B cell (primary cell): ENCODE data around the gene HRC. TPM values are rescaled to one million over a fixed set of nuclear protein-coding genes. Genes with fewer than 3 reads are reported as not detected.

ENCODE experiments used
- ATAC-seq: fragments of 200-7000 bp; cut with Tn5 transposase; one replicate; pipeline ENCODE4 v1.10.0; 2021; ENCODE audit warnings: low read depth, mild to moderate bottlenecking, moderate number of reproducible peaks, moderate library complexity
- CTCF ChIA-PET: fragments of 350-600 bp; sonication (Branson Sonifier 250); formaldehyde crosslinking; loops from one replicate; lab custom pipeline; 2021; ENCODE audit warnings: antibody characterized with exemption, inconsistent platforms; lab: Charles Lee
- POLR2A ChIA-PET: fragments of 350-600 bp; sonication (Branson Sonifier 250); formaldehyde crosslinking; loops from one replicate; lab custom pipeline; 2021; ENCODE audit warnings: antibody characterized with exemption; lab: Charles Lee
- DNase-seq: peaks from one replicate; pipeline ENCODE4 v3.0.0; 2013
- H2AFZ ChIP-seq: 2 replicates; pipeline ENCODE4 v1.6.1; 2012; ENCODE audit warnings: mild to moderate bottlenecking, low read depth, low read length; ENCODE audit not compliant: insufficient read depth, poor library complexity, severe bottlenecking
- H3K27ac ChIP-seq, 2 donors: 1 replicate in 1 of 2; 2 replicates in 1 of 2; pipeline ENCODE4 v1.5.1; 2012 to 2013; ENCODE audit warnings: low read length in 2 of 2, mild to moderate bottlenecking in 2 of 2, moderate library complexity in 1 of 2
- H3K27me3 ChIP-seq, 4 experiments: fragments of 200-600 bp in 1 of 4; sonication (generic) in 1 of 4; replicated peaks in 1 of 4; 1 replicate in 2 of 4; 2 replicates in 2 of 4; pipeline versions ENCODE4 v1.6.1 to v1.7.0; 2013 to 2016; ENCODE audit warnings: low read length in 3 of 4, mild to moderate bottlenecking in 2 of 4, mixed read lengths in 1 of 4, moderate library complexity in 1 of 4; ENCODE audit not compliant: insufficient read depth in 4 of 4, control insufficient read depth in 3 of 4; ENCODE audit errors: control extremely low read depth in 1 of 4
- H3K36me3 ChIP-seq, 2 experiments: replicated peaks in 1 of 2; 1 replicate in 1 of 2; 2 replicates in 1 of 2; pipeline versions ENCODE4 v1.6.1 to v1.7.1; 2013; ENCODE audit warnings: low read length in 1 of 2; ENCODE audit not compliant: insufficient read depth in 2 of 2, control insufficient read depth in 1 of 2; ENCODE audit errors: control extremely low read depth in 1 of 2, extremely low read depth in 1 of 2
- H3K4me1 ChIP-seq, 2 donors: fragments of 200-600 bp in 1 of 2; sonication (generic) in 1 of 2; 1 replicate in 1 of 2; 2 replicates in 1 of 2; pipeline versions ENCODE4 v1.5.1 to v1.6.1; 2013 to 2017; ENCODE audit warnings: low read length in 2 of 2; ENCODE audit not compliant: control insufficient read depth in 2 of 2, insufficient read depth in 2 of 2
- H3K4me2 ChIP-seq: replicated peaks from 2 replicates; pipeline ENCODE3; 2012; ENCODE audit warnings: mild to moderate bottlenecking, low read depth, low read length; ENCODE audit not compliant: poor library complexity, severe bottlenecking
- H3K4me3 ChIP-seq, 5 experiments: fragments of 200-600 bp in 1 of 5; sonication (generic) in 1 of 5; 1 replicate in 3 of 5; 2 replicates in 2 of 5; pipeline versions ENCODE4 v1.5.1 to v1.7.0; 2011 to 2016; ENCODE audit warnings: low read length in 4 of 5, mild to moderate bottlenecking in 4 of 5, low read depth in 2 of 5, control low read depth in 1 of 5, moderate library complexity in 1 of 5; ENCODE audit not compliant: insufficient read depth in 1 of 5; ENCODE audit errors: control extremely low read depth in 1 of 5, extremely low read depth in 1 of 5
- H3K79me2 ChIP-seq: fragments of 200-600 bp; sonication (generic); one replicate; pipeline ENCODE4 v1.6.0; 2016; ENCODE audit warnings: low read length; ENCODE audit not compliant: control insufficient read depth, insufficient read depth
- H3K9ac ChIP-seq: fragments of 200-600 bp; sonication (generic); 2 replicates; pipeline ENCODE4 v1.6.1; 2017; ENCODE audit warnings: mild to moderate bottlenecking, low read length, moderate library complexity
- H3K9me3 ChIP-seq, 3 donors: one replicate each; pipeline versions ENCODE4 v1.6.1 to v1.7.1; 2013; ENCODE audit warnings: low read length in 2 of 3; ENCODE audit not compliant: control insufficient read depth in 2 of 3, insufficient read depth in 1 of 3; ENCODE audit errors: control extremely low read depth in 1 of 3
- H4K20me1 ChIP-seq: 2 replicates; pipeline ENCODE4 v1.6.0; 2012; ENCODE audit warnings: mild to moderate bottlenecking, low read length; ENCODE audit not compliant: insufficient read depth, control insufficient read depth, poor library complexity, severe bottlenecking
- H3K27ac Mint-ChIP-seq: one replicate; pipeline ENCODE4 v1.8.0; 2021; ENCODE audit warnings: mixed read lengths
- H3K27me3 Mint-ChIP-seq: one replicate; pipeline ENCODE4 v1.8.0; 2021; ENCODE audit warnings: mixed read lengths
- H3K4me1 Mint-ChIP-seq: one replicate; pipeline ENCODE4 v1.8.0; 2021; ENCODE audit warnings: mixed read lengths
- H3K4me3 Mint-ChIP-seq: one replicate; pipeline ENCODE4 v1.8.0; 2021; ENCODE audit warnings: mixed read lengths
- H3K9me3 Mint-ChIP-seq: one replicate; pipeline ENCODE4 v1.8.0; 2022; ENCODE audit warnings: mixed read lengths; ENCODE audit not compliant: insufficient read depth
- EZH2 ChIP-seq: IDR thresholded peaks from 2 replicates; pipeline ENCODE4 v1.6.1; 2012; ENCODE audit warnings: borderline replicate concordance, low read depth, mild to moderate bottlenecking, moderate library complexity, low read length; ENCODE audit not compliant: insufficient read depth, poor library complexity, severe bottlenecking
- WGBS: methylation state at CpG from one replicate; pipeline ENCODE4 v1.1.5; 2013; ENCODE audit warnings: missing lambda C conversion rate; ENCODE audit not compliant: insufficient coverage; 5-methylcytosine and 5-hydroxymethylcytosine counted together
- intact Hi-C: fragments of 100-400 bp; cut with micrococcal nuclease; formaldehyde crosslinking; loops from one replicate; pipeline ENCODE4 v1.10.0; 2022
- polyA plus RNA-seq: library from polyadenylated mRNA; depleted of rRNA; stranded (reverse); fragments of >200 nt; gene quantifications from 2 replicates; pipeline ENCODE4 v1.2.3, GENCODE V29; 2012
- total RNA-seq, 2 donors: library from RNA; stranded (reverse); fragments of 120-200 nt in 1 of 2; gene quantifications; 1 replicate in 1 of 2; 2 replicates in 1 of 2; pipeline versions ENCODE4 v1.2.3 to v1.2.4, GENCODE V29; 2013 to 2022
- TF ChIP-seq, protein P1 (sequence below): fragments of 200-600 bp; IDR thresholded peaks from one replicate; pipeline ENCODE4 v1.8.0; 2022; ENCODE audit warnings: antibody characterized with exemption, mild to moderate bottlenecking

Gene HRC
- total and polyA plus RNA-seq, 2 donors (not counting 1 experiment from before 2014, with no cell fraction given), result not detected

DNA sequence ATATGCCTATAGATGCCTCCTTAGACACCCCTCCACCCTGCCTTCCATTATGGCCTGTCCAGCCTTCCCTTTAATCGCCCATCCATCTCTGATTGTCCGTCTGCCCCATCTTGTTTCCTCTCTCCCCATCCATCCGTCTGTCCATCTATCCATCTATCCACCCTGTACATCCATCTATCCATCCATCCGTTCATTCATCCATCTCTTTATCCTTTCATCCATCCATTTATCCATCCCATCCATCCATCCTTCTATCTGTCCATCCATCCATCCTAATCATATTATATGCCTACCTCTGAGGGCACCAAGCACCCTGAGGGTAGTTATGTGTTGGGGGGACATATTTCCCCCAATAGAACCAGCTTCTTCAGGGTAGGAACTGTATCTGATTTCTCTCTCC is 25.5 kb upstream of the HRC start:
- 93% methylated on average over 4 of the region's 4 CpGs for WGBS
- peaks cover 5% of the 10 kb centered on the region for H3K27me3 Mint-ChIP-seq
- Histone ChIP-seq H3K4me3 (no peak overlapping the region), H3K27ac (no peak overlapping the region), H3K27me3 (peaks cover 0 to 7% (median 0%) of the 10 kb centered on the region in 4 experiments), H3K4me2 (no peak overlapping the region), H3K79me2 (no peaks in the 10 kb centered on the region), H3K36me3 (no peaks in the 10 kb centered on the region), H3K9ac (no peak overlapping the region), H3K9me3 (peaks cover 0 to 30% (median 4%) of the 10 kb centered on the region in 3 donors), H3K4me1 (peaks cover 0 to 3% of the 10 kb centered on the region in 2 donors), H2AFZ (no peak overlapping the region), H4K20me1 (no peaks in the 10 kb centered on the region)
- CTCF ChIA-PET, result no interaction called here
- intact Hi-C loops, result no loop called here
- no peak for ATAC-seq
- no peak overlapping the region for H3K4me3 Mint-ChIP-seq
- TF ChIP-seq, protein P1, sequence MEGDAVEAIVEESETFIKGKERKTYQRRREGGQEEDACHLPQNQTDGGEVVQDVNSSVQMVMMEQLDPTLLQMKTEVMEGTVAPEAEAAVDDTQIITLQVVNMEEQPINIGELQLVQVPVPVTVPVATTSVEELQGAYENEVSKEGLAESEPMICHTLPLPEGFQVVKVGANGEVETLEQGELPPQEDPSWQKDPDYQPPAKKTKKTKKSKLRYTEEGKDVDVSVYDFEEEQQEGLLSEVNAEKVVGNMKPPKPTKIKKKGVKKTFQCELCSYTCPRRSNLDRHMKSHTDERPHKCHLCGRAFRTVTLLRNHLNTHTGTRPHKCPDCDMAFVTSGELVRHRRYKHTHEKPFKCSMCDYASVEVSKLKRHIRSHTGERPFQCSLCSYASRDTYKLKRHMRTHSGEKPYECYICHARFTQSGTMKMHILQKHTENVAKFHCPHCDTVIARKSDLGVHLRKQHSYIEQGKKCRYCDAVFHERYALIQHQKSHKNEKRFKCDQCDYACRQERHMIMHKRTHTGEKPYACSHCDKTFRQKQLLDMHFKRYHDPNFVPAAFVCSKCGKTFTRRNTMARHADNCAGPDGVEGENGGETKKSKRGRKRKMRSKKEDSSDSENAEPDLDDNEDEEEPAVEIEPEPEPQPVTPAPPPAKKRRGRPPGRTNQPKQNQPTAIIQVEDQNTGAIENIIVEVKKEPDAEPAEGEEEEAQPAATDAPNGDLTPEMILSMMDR, result no peak
- TF ChIP-seq EZH2, result no peak
- POLR2A ChIA-PET, result no interaction called here
- no peak overlapping the region for H3K27ac Mint-ChIP-seq
- no peak for DNase-seq
- H3K9me3 Mint-ChIP-seq, result peaks cover 6% of the 10 kb centered on the region
- H3K4me1 Mint-ChIP-seq, result peaks cover 4% of the 10 kb centered on the region

DNA sequence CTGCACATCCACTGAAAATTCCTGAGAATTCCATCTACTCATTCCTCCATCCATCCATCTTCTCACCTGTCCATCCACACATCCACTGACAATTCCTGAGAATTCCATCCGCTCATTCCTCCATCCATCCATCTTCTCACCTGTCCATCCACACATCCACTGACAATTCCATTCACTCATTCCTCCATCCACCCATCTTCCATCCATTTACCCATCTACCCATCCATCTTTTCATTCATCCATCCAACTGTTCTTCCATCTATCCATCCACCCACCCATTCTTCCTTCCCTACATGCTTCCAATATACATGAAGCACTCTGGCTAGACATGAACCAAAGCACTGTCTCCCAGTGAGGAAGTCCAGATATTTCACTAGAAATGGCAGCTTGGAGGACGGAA is 18.0 kb upstream of the HRC start:
- H3K9me3 ChIP-seq, result no peaks in the 10 kb centered on the region
- Mint-ChIP-seq H3K4me1 (peaks cover 4% of the 10 kb centered on the region), H3K27me3 (peaks cover 16% of the 10 kb centered on the region), H3K27ac (no peak overlapping the region), H3K4me3 (no peak overlapping the region), H3K9me3 (no peaks in the 10 kb centered on the region)
- H3K4me3 ChIP-seq, result no peak overlapping the region
- H4K20me1 ChIP-seq, result no peaks in the 10 kb centered on the region
- no peaks in the 10 kb centered on the region for H3K79me2 ChIP-seq
- ChIA-PET CTCF (no interaction called here), POLR2A (no interaction called here)
- no peak overlapping the region for H3K9ac ChIP-seq
- H3K27ac ChIP-seq, result no peak overlapping the region
- TF ChIP-seq, protein P1, result no peak
- no peak for ATAC-seq
- no peak overlapping the region for H2AFZ ChIP-seq
- peaks cover 0 to 3% of the 10 kb centered on the region in 2 donors for H3K4me1 ChIP-seq
- intact Hi-C loops, result no loop called here
- WGBS, result 100% methylated on average over 2 of the region's 2 CpGs
- H3K27me3 ChIP-seq, result peaks cover 0 to 13% (median 0%) of the 10 kb centered on the region in 4 experiments
- H3K4me2 ChIP-seq, result no peak overlapping the region
- no peak for DNase-seq
- H3K36me3 ChIP-seq, result no peaks in the 10 kb centered on the region
